ENCODE results near the gene CELA3A.

CELA3A gene

DNA sequence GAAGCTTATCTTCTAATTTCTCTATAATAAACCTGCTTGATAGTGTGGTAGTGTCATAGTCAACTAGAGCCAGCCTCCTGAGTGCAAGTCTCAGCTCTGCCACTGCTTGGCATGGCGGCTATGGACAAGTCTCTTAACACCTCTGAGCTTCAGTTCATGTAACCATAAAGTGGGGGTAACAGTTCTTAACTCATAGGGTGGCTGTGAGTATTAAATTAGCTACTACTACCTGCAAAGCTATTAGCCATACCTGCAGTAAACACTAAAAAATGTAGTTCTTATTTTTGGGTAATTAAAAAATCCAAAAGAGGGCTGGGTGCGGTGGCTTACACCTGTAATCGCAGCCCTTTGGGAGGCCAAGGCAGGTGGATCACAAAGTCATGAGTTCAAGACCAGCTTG lies 48.9 kb downstream of the CELA3A start:
- DNase-seq (ENCODE audit: low read depth) = no peak

DNA sequence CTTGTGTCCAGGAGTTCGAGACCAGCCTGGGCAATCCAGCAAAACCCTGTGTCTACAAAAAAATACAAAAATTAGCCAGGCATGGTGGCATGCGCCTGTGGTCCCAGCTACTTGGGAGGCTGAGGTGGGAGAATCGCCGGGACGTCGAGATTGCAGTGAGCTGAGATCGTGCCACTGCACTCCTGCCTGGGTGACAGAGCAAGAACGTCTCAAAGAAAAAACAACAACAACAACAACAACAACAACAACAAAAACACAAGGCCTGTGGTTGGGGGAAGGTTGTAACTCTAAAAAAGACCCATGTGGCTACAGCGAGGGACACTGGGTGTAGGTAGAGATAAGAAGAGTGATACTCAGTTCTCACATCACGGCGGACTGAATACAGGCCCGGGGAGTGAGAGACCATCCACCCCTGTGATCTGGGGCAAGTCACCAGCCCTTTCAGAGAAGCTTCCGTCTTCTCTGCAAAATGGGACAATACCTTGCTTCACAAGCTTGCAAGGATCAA lies 50.2 kb downstream of the CELA3A start:
- no peak for DNase-seq (ENCODE audit: low read depth)

DNA sequence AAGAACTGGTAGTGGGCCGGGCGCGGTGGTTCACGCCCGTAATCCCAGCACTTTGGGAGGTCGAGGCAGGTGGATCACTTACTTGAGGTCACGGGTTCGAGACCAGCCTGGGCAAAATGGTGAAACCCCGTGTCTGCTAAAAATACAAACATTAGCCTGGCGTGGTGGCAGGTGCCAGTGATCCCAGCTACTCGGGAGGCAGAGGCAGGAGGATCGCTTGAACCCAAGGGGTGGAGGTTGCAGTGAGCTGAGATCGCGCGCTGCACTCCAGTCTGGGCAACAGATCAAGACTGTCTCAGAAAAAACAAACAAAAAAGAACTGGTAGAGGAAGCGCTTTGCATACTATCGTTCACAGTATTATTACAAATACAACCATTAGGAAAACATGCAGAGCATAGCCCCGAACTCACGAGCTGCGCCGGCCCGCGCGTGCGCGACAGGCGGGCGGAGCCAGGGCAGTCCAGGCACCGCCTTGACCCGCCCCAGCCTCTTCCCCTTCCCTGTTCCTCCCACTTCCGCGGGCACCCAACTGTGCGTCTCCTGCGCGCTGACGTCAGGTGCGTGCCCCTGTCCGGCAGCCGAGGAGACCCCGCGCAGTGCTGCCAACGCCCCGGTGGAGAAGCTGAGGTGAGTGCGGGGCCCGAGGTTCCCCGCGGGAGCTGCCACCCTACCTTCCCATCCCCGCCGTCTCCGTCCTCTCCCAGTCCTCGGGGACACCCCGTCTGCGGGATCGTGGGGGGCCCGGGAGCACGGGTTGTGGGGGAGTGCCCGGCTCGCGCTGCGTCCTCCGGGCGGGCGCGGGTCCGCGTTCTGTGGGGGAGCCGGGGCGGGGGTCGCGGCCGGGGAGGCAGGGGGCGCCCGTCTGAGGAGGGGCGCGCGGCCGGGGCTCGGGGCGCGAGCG lies 50.9 kb downstream of the CELA3A start, which contains the start of gene CDC42:
Gene CDC42, plus strand, starts transcription at position 595 of the 902 bp plus-strand sequence. CDS start 25,770 bp downstream, outside the sequence.
- DNase-seq (ENCODE audit: low read depth) = peak; percentile 93

DNA sequence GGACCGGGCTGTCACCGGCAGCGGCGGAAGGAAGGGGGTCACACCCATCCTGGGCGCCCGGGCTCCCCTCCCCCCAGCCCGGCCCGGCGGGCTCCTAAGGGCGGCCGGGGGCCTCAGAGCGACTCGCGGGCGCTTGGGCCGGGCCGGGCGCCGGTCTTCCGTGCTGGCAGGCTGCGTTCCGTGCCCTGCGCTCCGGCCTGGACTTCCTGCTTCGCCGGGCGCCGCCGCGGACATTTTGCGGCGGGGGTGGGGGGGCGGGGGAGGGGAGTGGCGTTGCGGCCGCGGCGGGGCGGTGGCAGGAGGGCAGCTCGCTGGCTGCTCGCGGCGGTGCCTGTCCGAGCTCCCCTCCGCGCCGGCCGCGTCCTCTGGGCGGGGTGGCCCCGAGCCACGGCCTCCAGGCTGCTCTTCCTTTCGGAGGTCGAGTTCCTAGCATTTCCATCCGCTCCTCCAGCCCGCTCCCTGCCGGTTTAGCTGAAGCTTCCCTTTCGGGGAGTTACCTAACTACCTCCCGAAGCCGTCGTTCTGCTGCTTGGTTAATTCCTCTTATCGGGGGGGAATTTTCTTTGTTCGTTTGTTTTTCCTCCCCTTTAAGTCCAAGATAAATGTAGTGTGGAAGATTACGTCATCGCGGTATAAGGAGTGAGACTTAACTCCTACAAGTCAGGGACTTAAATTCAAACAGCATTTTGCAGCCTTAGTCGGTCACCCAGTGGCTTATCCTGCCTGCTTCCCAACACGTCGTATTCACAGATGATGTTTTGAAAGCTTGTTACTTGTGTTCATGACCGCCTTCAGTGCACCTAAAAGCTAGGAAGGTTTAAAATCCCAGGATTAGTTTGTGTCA lies 51.8 kb downstream of the CELA3A start:
- no peak for DNase-seq (ENCODE audit: low read depth)

DNA sequence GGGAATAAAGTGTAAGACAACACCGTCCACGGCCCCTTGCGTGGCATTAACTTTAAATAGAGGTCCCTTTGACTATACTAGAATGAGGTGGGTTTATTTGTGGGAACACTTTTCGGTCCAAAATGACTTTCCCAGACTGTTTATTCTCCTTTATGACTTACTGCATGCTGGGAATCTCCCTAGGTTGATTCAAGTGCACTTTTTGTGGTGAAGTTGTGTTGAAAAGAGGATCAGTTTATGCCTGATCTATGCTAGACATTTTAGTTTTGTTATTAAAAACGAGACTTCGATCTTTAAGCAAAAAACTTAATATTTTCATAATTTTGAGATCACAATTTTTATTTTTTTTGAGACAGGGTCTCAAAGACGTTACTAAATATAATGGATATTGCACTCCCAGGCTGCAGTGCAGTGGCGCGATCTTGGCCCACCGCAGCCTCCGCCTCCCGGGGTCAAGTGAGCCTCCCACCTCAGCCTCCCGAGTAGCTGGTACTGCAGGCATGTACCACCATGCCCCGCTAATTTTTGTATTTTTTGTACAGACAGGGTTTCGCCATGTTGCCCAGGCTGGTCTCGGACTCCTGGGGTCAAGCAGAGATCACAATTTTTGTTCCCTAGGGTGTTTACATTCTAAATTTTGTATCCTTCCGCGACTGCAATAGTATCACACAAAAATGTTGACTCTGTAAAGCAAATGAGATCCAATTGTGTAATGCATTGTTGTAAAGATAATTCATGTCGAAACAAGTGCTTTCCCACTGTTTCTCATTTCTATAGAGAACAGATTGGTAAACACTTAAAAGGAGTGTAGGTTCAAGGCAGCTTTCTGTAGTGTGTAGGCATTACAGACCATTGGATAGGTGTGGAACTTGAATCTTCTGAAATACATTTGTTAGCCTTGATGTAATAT lies 52.7 kb downstream of the CELA3A start:
- no peak for DNase-seq (ENCODE audit: low read depth)

DNA sequence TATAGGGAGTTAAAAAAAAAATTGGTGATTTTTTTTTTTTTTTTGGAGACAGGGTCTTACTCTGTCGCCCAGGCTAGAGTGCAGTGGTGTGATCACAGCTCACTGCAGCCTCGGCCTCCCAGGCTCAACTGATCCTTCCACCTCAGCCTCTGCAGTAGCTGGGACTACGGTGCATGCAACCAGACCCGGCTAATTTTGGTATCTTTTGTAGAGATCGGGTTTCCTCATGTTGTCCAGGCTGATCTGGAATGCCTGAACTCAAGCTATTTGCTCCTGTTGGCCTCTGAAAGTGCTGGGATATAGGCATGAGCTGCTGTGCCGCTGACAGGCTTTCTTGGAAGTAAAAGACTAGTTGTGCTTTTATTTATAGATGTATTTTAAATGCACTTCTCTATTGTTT lies 54.0 kb downstream of the CELA3A start:
- DNase-seq (ENCODE audit: low read depth) = no peak

DNA sequence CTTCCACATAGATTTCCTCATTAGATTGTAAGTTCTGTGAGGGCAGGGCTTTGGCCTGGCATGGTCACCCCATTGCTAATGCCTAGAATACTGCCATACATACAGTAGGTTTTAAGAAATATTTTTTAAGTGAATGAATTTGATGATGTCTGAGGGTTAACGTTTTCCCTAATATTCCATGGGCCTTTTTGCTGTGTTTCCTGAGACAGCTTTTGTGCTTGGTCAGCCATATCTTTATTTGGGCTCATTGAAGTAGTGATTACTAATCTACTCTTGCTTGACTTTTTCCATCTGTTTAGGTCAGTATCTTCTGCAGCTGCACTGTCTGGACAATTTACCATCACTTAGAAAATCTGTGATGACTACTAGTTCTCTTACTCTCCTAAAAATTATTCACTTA lies 54.6 kb downstream of the CELA3A start:
- no peak for DNase-seq (ENCODE audit: low read depth)

DNA sequence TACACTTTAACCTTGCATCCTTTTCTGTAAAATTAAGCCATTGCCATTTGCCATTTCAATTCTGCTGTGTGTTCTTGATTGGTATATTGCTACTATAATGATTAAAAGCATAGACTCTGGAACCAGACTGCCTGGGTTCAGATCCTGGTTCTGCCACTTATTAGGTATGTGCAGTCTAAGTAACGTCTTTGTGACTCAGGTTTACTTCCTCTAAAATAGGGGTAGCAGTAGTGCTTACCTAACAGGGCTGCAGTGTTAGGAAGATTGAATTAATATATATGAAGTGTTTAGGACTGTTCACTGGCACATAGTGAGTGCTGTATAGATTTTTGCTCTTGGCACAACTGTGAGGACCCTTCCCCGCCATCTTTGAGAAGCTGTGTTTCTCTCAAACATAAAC lies 55.5 kb downstream of the CELA3A start:
- DNase-seq (ENCODE audit: low read depth) = no peak

DNA sequence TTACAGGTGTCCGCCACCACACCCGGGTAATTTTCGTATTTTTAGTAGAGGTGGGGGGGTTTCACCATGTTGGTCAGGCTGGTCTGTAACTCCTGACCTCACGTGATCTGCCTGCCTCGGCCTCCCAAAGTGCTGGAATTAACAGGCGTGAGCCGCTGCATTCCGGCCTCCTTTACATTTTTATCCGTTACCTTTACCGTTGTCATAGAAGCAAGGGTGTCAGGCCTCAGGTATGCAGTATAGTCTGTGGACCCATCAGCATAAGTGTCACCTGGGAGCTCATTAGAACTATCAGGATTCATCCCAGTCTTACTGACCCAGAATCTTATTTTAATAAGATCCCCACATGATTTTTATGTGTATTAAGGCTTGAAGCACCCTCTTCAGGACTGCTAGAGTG lies 56.4 kb downstream of the CELA3A start:
- no peak for DNase-seq (ENCODE audit: low read depth)

Data from stimulated activated CD8-positive, alpha-beta memory T cell treated with anti-CD3 and anti-CD28 coated beads, Interleukin-4, amount 100 ng/mL, for 24 hours (primary cell).